Measurements from ENCODE around the gene LRCH1. TPM values are rescaled to one million over a fixed set of nuclear protein-coding genes. Genes with fewer than 3 reads are reported as not detected.

LRCH1 gene
- total RNA-seq, 1 donor = 6.9 TPM

- Histone ChIP-seq H3K27ac (ENCODE audit: low read depth, low read length) (no peak overlapping the region), H2AFZ (ENCODE audit: low read length) (no peak overlapping the region), H3K4me2 (ENCODE audit: insufficient read depth, low read length) (no peak overlapping the region), H3K36me3 (ENCODE audit: insufficient read depth, low read length) (no peaks in the 10 kb centered on the region), H3K27me3 (ENCODE audit: insufficient read depth, low read length) (peaks cover 6% of the 10 kb centered on the region), H3K4me3 (ENCODE audit: insufficient read depth, low read length) (no peak overlapping the region), H3K79me2 (ENCODE audit: insufficient read depth, low read length) (no peaks in the 10 kb centered on the region), H4K20me1 (ENCODE audit: insufficient read depth, low read length) (no peaks in the 10 kb centered on the region), H3K4me1 (ENCODE audit: insufficient read depth, low read length) (peaks cover 13% of the 10 kb centered on the region), H3K9me3 (ENCODE audit: low read depth, low read length) (no peaks in the 10 kb centered on the region)
- no peak for DNase-seq (ENCODE audit: insufficient read length, low spot score, missing footprints)
- no peak for TF ChIP-seq CTCF (IDR thresholded peaks at IDR 0.05; ENCODE audit: extremely low read depth, low read depth, low read length)
These were observed 25.7 kb upstream of the LRCH1 start for GRCh38 chr13:46527237-46527636.

- Histone ChIP-seq H3K27ac (ENCODE audit: low read depth, low read length) (no peak overlapping the region), H4K20me1 (ENCODE audit: insufficient read depth, low read length) (no peaks in the 10 kb centered on the region), H3K27me3 (ENCODE audit: insufficient read depth, low read length) (peaks cover 6% of the 10 kb centered on the region), H3K4me2 (ENCODE audit: insufficient read depth, low read length) (no peak overlapping the region), H3K36me3 (ENCODE audit: insufficient read depth, low read length) (no peaks in the 10 kb centered on the region), H3K79me2 (ENCODE audit: insufficient read depth, low read length) (no peaks in the 10 kb centered on the region), H3K9me3 (ENCODE audit: low read depth, low read length) (no peaks in the 10 kb centered on the region), H3K4me1 (ENCODE audit: insufficient read depth, low read length) (peaks cover 13% of the 10 kb centered on the region), H2AFZ (ENCODE audit: low read length) (no peak overlapping the region), H3K4me3 (ENCODE audit: insufficient read depth, low read length) (no peak overlapping the region)
- DNase-seq (ENCODE audit: insufficient read length, low spot score, missing footprints) = no peak
- TF ChIP-seq CTCF (IDR thresholded peaks at IDR 0.05; ENCODE audit: extremely low read depth, low read depth, low read length) = no peak
These were observed 23.6 kb upstream of the LRCH1 start for GRCh38 chr13:46529216-46529919.

GRCh38 chr13:46530084-46530935 is 22.7 kb upstream of the LRCH1 start:
- Histone ChIP-seq H3K27me3 (ENCODE audit: insufficient read depth, low read length) (peaks cover 6% of the 10 kb centered on the region), H3K27ac (ENCODE audit: low read depth, low read length) (peak overlapping the region; percentile 7), H3K79me2 (ENCODE audit: insufficient read depth, low read length) (no peaks in the 10 kb centered on the region), H3K4me1 (ENCODE audit: insufficient read depth, low read length) (peaks cover 13% of the 10 kb centered on the region), H3K4me2 (ENCODE audit: insufficient read depth, low read length) (peak overlapping the region; percentile 14), H3K9me3 (ENCODE audit: low read depth, low read length) (no peaks in the 10 kb centered on the region), H3K4me3 (ENCODE audit: insufficient read depth, low read length) (no peak overlapping the region), H3K36me3 (ENCODE audit: insufficient read depth, low read length) (no peaks in the 10 kb centered on the region), H4K20me1 (ENCODE audit: insufficient read depth, low read length) (no peaks in the 10 kb centered on the region), H2AFZ (ENCODE audit: low read length) (no peak overlapping the region)
- no peak for TF ChIP-seq CTCF (IDR thresholded peaks at IDR 0.05; ENCODE audit: extremely low read depth, low read depth, low read length)
- DNase-seq (ENCODE audit: insufficient read length, low spot score, missing footprints) = peak; percentile 48

- DNase-seq (ENCODE audit: insufficient read length, low spot score, missing footprints) = no peak
- Histone ChIP-seq H3K79me2 (ENCODE audit: insufficient read depth, low read length) (no peaks in the 10 kb centered on the region), H3K4me2 (ENCODE audit: insufficient read depth, low read length) (no peak overlapping the region), H3K27ac (ENCODE audit: low read depth, low read length) (no peak overlapping the region), H3K36me3 (ENCODE audit: insufficient read depth, low read length) (no peaks in the 10 kb centered on the region), H3K4me3 (ENCODE audit: insufficient read depth, low read length) (no peak overlapping the region), H3K4me1 (ENCODE audit: insufficient read depth, low read length) (peaks cover 13% of the 10 kb centered on the region), H2AFZ (ENCODE audit: low read length) (no peak overlapping the region), H3K9me3 (ENCODE audit: low read depth, low read length) (no peaks in the 10 kb centered on the region), H4K20me1 (ENCODE audit: insufficient read depth, low read length) (no peaks in the 10 kb centered on the region), H3K27me3 (ENCODE audit: insufficient read depth, low read length) (no peaks in the 10 kb centered on the region)
- TF ChIP-seq CTCF (IDR thresholded peaks at IDR 0.05; ENCODE audit: extremely low read depth, low read depth, low read length) = no peak
These were observed 21.0 kb upstream of the LRCH1 start for GRCh38 chr13:46531953-46532352.
